ENCODE data around the gene RAB3GAP1. TPM values are rescaled to one million over a fixed set of nuclear protein-coding genes. Genes with fewer than 3 reads are reported as not detected.

Gene RAB3GAP1
- polyA plus RNA-seq, 1 donor from 2014 or later: 43.3 TPM

DNA sequence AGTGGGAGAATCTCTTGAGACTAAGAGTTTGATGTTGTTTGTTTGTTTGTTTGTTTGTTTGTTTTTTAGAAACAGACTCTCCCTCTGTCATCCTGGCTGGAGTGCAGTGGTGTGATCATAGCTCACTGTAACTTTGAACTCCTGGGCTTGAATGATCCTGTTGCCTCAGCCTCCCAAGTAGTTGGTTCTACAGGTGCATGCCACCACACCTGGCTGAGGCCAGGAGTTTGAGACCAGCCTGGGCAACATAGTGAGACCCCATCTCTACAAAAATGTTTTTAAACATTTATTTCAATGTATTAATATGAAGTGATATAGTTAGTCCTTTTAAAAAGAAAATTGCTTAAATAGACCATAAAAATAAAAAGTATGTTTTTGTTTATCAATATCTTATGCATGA, 40.5 kb upstream of the RAB3GAP1 start:
- H4K20me1 ChIP-seq (ENCODE audit: insufficient read depth): no peaks in the 10 kb centered on the region
- no peak overlapping the region for H3K9ac ChIP-seq (ENCODE audit: low read length)
- no peak overlapping the region for H3K4me3 ChIP-seq (ENCODE audit: low read length)
- no peaks in the 10 kb centered on the region for H3K79me2 ChIP-seq (replicated peaks; ENCODE audit: insufficient read depth, low read length)
- H3K4me2 ChIP-seq (ENCODE audit: low read length): no peak overlapping the region
- H3K36me3 ChIP-seq (ENCODE audit: insufficient read depth, low read length): no peaks in the 10 kb centered on the region
- no peak overlapping the region for H3K27ac ChIP-seq (ENCODE audit: low read length)
- H3K9me2 ChIP-seq (ENCODE audit: insufficient read depth, low read length): no peaks in the 10 kb centered on the region
- H3K27me3 ChIP-seq (ENCODE audit: insufficient read depth, low read depth, low read length): no peaks in the 10 kb centered on the region
- no peak for TF ChIP-seq RAD21 (conservative IDR thresholded peaks at IDR 0.05)
- TF ChIP-seq POLR2AphosphoS5 (IDR thresholded peaks at IDR 0.05): no peak
- TF ChIP-seq CTCF (IDR thresholded peaks at IDR 0.05; ENCODE audit: poor library complexity, severe bottlenecking): no peak
- no peak for TF ChIP-seq MXI1 (conservative IDR thresholded peaks at IDR 0.05; ENCODE audit: poor library complexity, severe bottlenecking)
- TF ChIP-seq SMC3 (conservative IDR thresholded peaks at IDR 0.05; ENCODE audit: poor library complexity): no peak
- TF ChIP-seq, protein P1, sequence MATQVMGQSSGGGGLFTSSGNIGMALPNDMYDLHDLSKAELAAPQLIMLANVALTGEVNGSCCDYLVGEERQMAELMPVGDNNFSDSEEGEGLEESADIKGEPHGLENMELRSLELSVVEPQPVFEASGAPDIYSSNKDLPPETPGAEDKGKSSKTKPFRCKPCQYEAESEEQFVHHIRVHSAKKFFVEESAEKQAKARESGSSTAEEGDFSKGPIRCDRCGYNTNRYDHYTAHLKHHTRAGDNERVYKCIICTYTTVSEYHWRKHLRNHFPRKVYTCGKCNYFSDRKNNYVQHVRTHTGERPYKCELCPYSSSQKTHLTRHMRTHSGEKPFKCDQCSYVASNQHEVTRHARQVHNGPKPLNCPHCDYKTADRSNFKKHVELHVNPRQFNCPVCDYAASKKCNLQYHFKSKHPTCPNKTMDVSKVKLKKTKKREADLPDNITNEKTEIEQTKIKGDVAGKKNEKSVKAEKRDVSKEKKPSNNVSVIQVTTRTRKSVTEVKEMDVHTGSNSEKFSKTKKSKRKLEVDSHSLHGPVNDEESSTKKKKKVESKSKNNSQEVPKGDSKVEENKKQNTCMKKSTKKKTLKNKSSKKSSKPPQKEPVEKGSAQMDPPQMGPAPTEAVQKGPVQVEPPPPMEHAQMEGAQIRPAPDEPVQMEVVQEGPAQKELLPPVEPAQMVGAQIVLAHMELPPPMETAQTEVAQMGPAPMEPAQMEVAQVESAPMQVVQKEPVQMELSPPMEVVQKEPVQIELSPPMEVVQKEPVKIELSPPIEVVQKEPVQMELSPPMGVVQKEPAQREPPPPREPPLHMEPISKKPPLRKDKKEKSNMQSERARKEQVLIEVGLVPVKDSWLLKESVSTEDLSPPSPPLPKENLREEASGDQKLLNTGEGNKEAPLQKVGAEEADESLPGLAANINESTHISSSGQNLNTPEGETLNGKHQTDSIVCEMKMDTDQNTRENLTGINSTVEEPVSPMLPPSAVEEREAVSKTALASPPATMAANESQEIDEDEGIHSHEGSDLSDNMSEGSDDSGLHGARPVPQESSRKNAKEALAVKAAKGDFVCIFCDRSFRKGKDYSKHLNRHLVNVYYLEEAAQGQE (IDR thresholded peaks at IDR 0.05; ENCODE audit: borderline replicate concordance): no peak
- TF ChIP-seq EP300 (conservative IDR thresholded peaks at IDR 0.05; ENCODE audit: poor library complexity, severe bottlenecking): no peak
- no peak for TF ChIP-seq EZH2 (IDR thresholded peaks at IDR 0.05; ENCODE audit: borderline replicate concordance, insufficient read depth, low read length, poor library complexity, severe bottlenecking)
- no peak for TF ChIP-seq TAF1 (IDR thresholded peaks at IDR 0.05; ENCODE audit: low read depth)
- H2AFZ ChIP-seq (ENCODE audit: low read depth, low read length): no peak overlapping the region
- H3K9me3 ChIP-seq (ENCODE audit: low read length): peaks cover 6% of the 10 kb centered on the region
- H3F3A ChIP-seq (ENCODE audit: insufficient read depth, low read length, poor library complexity, severe bottlenecking): no peaks in the 10 kb centered on the region

GRCh38 chr2:135021618-135022017, 30.5 kb upstream of the RAB3GAP1 start:
- TF ChIP-seq RAD21 (conservative IDR thresholded peaks at IDR 0.05) (no peak), TAF1 (IDR thresholded peaks at IDR 0.05; ENCODE audit: low read depth) (no peak), EZH2 (IDR thresholded peaks at IDR 0.05; ENCODE audit: borderline replicate concordance, insufficient read depth, low read length, poor library complexity, severe bottlenecking) (no peak), CTCF (IDR thresholded peaks at IDR 0.05; ENCODE audit: poor library complexity, severe bottlenecking) (no peak), EP300 (conservative IDR thresholded peaks at IDR 0.05; ENCODE audit: poor library complexity, severe bottlenecking) (no peak), POLR2AphosphoS5 (IDR thresholded peaks at IDR 0.05) (no peak), SMC3 (conservative IDR thresholded peaks at IDR 0.05; ENCODE audit: poor library complexity) (no peak), MXI1 (conservative IDR thresholded peaks at IDR 0.05; ENCODE audit: poor library complexity, severe bottlenecking) (no peak)
- TF ChIP-seq, protein P1 (IDR thresholded peaks at IDR 0.05; ENCODE audit: borderline replicate concordance): no peak
- Histone ChIP-seq H3K27ac (ENCODE audit: low read length) (no peak overlapping the region), H3K4me2 (ENCODE audit: low read length) (no peak overlapping the region), H3K9me2 (ENCODE audit: insufficient read depth, low read length) (no peaks in the 10 kb centered on the region), H2AFZ (ENCODE audit: low read depth, low read length) (no peak overlapping the region), H3F3A (ENCODE audit: insufficient read depth, low read length, poor library complexity, severe bottlenecking) (no peaks in the 10 kb centered on the region), H3K36me3 (ENCODE audit: insufficient read depth, low read length) (no peaks in the 10 kb centered on the region), H3K4me3 (ENCODE audit: low read length) (no peak overlapping the region), H3K27me3 (ENCODE audit: insufficient read depth, low read depth, low read length) (no peaks in the 10 kb centered on the region), H4K20me1 (ENCODE audit: insufficient read depth) (no peaks in the 10 kb centered on the region), H3K9me3 (ENCODE audit: low read length) (no peaks in the 10 kb centered on the region), H3K9ac (ENCODE audit: low read length) (no peak overlapping the region), H3K79me2 (replicated peaks; ENCODE audit: insufficient read depth, low read length) (no peaks in the 10 kb centered on the region)

All from neural cell (in vitro differentiated cells).